ENCODE results near the gene APOA4.
"Not testable (repeated sequence)": the region's sequence is repeated elsewhere in the genome, so short reads cannot be mapped to it uniquely, and the experiment has no call there.

Gene APOA4

GRCh38 chr11:116812109-116812508 lies 11.0 kb downstream of the APOA4 start:
- H3K4me3 ChIP-seq (ENCODE audit: low read length) = no peak overlapping the region
- DNase-seq (ENCODE audit: low read depth, low spot score) = no peak

- H3K4me3 ChIP-seq (ENCODE audit: low read length) = no peak overlapping the region
- DNase-seq (ENCODE audit: low read depth, low spot score) = no peak
Measured at GRCh38 chr11:116811194-116811593, 11.9 kb downstream of the APOA4 start.

DNA sequence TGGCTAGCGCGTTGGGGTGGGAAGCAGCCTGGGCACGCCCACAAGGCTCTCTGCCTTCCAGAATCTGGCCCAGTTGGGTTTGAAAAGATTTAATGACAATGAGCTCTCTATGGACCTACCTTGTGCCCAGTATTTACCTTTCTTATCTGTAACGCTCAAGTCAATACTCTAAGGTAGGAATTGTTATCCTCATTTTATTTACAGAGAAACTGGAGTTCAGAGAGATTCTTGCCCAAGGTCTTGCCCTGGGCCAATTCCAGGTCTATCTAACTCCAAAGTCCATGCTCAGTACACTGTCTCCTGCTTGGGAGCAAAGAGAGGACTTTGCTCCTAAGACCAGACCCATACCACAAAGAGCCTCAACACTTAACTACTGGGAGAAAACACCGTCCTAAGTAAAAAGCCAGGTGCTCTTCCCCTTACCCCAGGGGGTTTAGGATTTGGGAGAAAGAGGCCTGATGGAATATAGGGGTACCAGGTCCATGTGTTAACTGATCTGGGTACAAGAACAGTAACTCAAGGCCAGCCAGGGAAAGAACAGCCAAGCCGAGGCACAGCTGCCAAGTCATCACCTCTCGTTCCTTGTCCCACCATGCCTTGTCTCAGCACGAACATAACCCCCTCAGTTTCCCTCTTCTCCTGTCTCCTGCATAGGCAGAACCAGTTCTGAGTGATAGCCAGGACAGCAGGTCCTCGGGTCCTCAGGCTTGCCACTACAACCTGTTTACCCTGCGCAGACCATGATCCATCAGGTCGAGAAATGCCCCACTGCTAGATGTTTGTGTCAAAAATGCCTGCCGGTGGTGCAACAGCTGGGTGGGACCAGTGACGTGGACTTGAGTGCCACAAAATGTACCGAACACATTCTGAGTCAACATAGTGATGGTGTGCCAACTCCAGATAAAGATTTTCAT lies 14.6 kb downstream of the APOA4 start:
- H3K4me3 ChIP-seq (ENCODE audit: low read length) = no peak overlapping the region
- DNase-seq (ENCODE audit: low read depth, low spot score) = no peak

DNA sequence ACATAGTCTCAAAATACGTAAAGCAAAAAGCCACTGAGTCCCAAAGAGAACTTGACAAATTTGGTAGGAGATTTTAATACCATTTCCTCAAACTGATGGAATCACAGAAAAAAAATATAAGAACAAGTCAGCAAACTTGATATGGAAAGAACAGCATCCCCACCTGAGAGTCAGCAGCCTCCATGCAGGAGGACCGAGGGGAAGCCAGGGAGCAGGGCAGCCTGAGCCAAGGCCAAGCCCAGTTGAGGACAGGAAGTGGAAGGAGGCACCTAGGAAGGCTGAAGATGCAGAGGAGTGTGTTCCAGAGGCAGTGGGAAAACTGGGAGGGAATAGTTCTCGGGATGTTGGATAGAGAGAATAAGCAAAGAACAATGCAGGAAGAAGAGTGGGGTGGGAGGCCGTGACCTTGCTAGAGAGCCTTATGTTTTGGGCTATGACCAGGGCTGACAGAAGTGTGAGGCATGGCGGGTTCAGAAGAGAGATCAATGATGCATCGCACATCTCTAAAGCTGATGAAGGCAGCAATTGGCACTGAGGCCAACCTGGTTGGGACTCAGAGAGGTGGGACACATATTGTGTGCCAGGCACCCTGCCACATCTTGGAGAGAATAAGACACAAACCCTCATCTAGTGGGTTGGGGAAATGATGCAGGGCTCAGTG lies 15.4 kb downstream of the APOA4 start:
- DNase-seq (ENCODE audit: low read depth, low spot score) = no peak
- no peak overlapping the region for H3K4me3 ChIP-seq (ENCODE audit: low read length)

DNA sequence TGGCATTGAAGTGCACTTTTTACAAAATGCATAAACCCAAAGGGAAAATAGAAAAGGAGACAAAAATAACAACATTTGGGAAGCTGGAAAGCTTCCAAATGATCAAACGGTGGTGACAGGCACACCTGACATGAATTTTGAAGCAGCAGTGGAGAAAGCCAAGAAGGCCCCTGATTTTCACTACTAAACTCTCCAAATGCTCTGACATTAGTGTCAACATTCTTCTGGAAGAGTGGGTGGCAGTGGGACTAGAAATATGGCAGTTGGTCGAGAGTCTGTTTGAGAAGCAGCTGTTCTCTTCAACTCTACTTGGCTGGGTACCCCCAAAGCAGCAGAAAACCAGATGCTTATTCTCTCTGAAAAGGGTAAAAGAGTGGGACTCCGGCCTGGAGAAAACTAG lies 19.1 kb downstream of the APOA4 start:
- H3K4me3 ChIP-seq (ENCODE audit: low read length) = no peak overlapping the region
- DNase-seq (ENCODE audit: low read depth, low spot score) = no peak

DNA sequence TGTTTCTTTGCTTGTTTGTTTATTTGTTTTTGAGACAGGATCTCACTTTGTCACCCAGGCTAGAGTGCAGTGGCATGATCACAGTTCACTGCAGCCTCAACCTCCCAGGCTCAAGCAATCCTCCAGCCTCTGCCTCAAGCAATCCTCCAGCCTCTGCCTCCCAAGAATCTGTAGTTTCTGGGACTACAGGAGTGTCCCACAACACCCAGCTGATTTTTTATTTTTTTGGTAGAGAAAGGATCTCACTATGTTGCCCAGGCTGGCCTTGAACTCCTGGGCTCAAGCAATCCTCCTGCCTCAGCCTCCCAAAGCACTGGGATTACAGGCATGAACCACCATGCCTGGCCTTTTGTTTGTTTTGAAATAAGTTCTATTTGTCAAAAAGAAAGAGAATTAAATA lies 21.4 kb downstream of the APOA4 start:
- DNase-seq (ENCODE audit: low read depth, low spot score); H3K4me3 ChIP-seq (ENCODE audit: low read length): not testable (repeated sequence)

DNA sequence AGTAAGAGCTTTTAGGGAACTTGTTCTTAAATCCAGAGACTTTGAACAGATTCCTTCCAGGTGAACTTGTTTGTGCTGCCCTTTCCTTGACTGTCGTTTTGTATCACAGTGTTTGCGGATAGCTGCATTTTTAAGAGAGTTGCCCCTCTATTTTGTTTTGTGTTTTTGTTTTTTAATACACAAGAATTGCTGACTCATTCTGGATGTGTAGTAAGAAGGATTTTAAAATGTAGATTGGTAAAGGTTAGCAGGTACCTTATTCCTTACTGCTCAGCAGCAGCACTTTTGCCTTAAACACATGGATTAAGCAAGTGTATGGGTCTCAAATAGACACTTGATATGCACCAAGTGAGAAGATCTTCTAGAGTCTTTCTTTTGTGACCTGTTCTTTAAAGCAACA lies 22.5 kb downstream of the APOA4 start:
- no peak for DNase-seq (ENCODE audit: low read depth, low spot score)
- no peak overlapping the region for H3K4me3 ChIP-seq (ENCODE audit: low read length)

GRCh38 chr11:116798368-116798767 lies 24.7 kb downstream of the APOA4 start:
- DNase-seq (ENCODE audit: low read depth, low spot score) = no peak

DNA sequence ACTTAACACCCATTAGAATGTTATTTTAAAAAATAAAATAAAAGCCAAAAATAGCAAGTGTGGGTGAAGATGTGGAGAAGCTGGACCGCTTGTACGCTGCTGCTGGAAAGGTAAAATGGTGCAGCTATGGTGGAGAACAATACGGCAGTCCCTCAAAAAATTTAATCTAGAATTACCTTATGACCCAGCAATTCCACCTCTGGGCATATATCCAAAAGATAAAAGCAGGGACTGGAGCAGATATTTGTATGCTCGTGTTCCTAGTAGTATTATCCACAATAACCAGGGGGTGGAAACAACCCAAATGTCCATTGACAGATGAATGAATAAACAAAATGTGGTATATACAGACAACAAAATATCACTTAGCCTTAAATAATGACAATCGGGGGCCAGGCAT lies 25.3 kb downstream of the APOA4 start:
- DNase-seq (ENCODE audit: low read depth, low spot score) = no peak
- H3K4me3 ChIP-seq (ENCODE audit: low read length) = no peak overlapping the region

More at GRCh38 chr11:116798368-116798767, 24.7 kb downstream of the APOA4 start:
- no peak overlapping the region for H3K4me3 ChIP-seq (ENCODE audit: low read length)

DNA sequence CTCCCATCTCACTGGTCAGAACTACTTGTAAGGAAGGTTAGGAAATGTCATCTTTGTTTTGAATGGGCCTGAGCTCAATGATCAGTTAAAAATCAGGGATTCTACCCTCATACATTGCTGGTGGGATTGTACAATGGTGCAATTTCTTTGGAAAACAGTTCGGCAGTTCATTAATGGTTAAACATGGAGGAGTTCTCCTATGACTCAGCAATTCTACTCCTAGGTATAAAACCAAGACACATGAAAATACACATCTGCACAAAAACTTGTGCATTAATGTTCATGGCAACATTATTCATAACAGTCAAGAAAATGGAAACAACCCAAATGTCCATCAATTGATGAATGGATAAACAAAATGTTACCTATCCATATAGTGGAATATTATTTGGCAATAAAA lies 26.6 kb downstream of the APOA4 start:
- no peak overlapping the region for H3K4me3 ChIP-seq (ENCODE audit: low read length)
- DNase-seq (ENCODE audit: low read depth, low spot score) = no peak

DNA sequence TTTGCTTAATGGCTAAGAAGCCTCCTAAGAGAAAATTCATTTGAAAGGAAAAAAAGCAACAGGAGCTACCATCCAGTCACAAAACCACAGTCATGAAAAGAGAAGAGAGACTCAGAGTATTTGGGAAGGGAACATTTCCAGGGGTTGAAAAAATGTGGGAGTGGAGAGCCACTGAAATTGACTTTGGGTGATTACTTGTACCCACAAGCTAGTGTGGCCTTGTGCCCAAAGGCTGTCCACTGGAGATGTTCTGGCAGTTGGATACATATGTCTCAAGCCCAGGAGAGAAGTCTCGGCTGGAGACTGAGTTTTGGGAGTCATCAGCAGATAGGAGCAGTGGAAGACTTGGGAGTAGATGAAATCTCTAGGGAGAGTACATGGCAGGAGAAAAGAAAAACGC lies 28.3 kb downstream of the APOA4 start:
- no peak overlapping the region for H3K4me3 ChIP-seq (ENCODE audit: low read length)
- DNase-seq (ENCODE audit: low read depth, low spot score) = no peak

- no peak for DNase-seq (ENCODE audit: low read depth, low spot score)
- H3K4me3 ChIP-seq (ENCODE audit: low read length) = no peak overlapping the region
Measured at GRCh38 chr11:116793772-116794097, 29.4 kb downstream of the APOA4 start.

GRCh38 chr11:116792869-116793771 lies 30.0 kb downstream of the APOA4 start:
- no peak for DNase-seq (ENCODE audit: low read depth, low spot score)
- no peak overlapping the region for H3K4me3 ChIP-seq (ENCODE audit: low read length)

- no peak overlapping the region for H3K4me3 ChIP-seq (ENCODE audit: low read length)
- no peak for DNase-seq (ENCODE audit: low read depth, low spot score)
Measured at GRCh38 chr11:116792144-116792868, 30.8 kb downstream of the APOA4 start.

DNA sequence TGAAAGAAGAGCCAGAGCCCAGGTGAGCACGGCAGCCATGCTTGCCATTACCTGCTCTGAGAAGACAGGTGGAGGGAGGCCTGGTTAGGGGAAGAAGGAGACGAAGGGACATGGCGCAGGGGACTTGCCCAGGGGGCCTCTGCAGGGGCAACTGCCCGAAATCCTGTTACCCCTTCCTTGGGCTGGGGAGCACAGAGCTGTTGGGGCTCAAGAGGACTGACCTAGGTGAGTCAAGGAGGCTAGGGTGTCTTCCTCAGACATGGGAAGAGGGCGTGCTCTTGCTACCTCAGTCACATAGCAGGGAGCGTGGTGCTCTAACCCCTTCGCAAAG lies 31.3 kb downstream of the APOA4 start, which contains the start of gene APOA5:
Gene APOA5, minus strand, starts transcription at position 67 of the 331 bp plus-strand sequence. Its CDS starts 19 bp downstream, at position 48.
- DNase-seq (ENCODE audit: low read depth, low spot score) = no peak
- no peak within 1 kb of the TSS for H3K4me3 ChIP-seq (ENCODE audit: low read length)

DNA sequence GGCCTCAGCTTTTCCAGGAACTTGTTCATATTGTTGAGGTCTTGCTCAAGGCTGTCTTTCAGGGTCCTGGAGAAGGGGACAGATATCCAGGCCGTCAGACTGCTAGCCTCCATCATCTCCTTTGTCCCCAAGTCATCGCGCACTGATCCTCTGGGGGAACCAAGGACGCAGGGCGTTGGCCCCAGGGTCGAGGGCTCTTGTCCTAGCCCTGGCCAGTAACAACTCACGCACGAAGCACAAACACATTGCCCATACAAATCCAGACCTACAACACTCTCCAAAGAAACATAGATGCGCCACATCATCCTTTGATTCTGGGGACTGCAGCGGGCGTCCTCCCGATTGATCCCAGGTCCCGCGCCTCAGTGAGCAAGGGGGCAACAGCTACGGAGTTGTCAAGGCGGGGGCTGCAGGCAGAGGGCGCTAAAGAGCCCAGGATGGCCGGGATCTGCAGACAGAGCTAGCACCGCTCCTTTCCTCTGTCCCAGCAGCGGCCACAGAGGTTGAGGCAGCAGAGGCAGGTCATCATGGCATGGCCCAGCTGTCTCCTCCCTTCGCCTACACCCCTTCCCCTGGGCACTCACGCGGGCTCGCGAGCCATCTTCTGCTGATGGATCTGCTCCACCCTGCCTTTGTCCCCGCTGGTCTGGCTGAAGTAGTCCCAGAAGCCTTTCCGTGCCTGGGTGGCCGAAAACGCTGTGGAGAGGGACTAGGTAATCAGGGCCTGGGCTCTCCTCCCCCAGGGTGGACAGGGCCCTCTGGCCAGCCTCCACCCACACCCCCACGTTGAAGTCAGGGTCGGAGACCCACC lies 31.9 kb downstream of the APOA4 start:
- H3K4me3 ChIP-seq (ENCODE audit: low read length) = no peak overlapping the region
- DNase-seq (ENCODE audit: low read depth, low spot score) = no peak

- H3K4me3 ChIP-seq (ENCODE audit: low read length) = no peak overlapping the region
- DNase-seq (ENCODE audit: low read depth, low spot score) = peak; percentile 60
Measured at GRCh38 chr11:116790167-116791001, 32.7 kb downstream of the APOA4 start.

Data from Jurkat, Clone E6-1 (cell line).